Ishikawa (cell line): ENCODE data around the gene SLAMF7.

Experiments
- CEBPB ChIP-seq: IDR thresholded peaks from 2 replicates; pipeline ENCODE4 v1.6.1; 2012
- CREB1 ChIP-seq: IDR thresholded peaks from 2 replicates; pipeline ENCODE4 v1.6.1; 2012; ENCODE audit warnings: low read depth
- EGR1 ChIP-seq: IDR thresholded peaks from 2 replicates; pipeline ENCODE4 v1.6.1; 2012
- EP300 ChIP-seq: IDR thresholded peaks from 2 replicates; pipeline ENCODE4 v1.6.1; 2012; ENCODE audit warnings: borderline replicate concordance
- FOXM1 ChIP-seq: IDR thresholded peaks from 2 replicates; pipeline ENCODE4 v1.6.1; 2012; ENCODE audit warnings: low read depth, borderline replicate concordance
- NFIC ChIP-seq: IDR thresholded peaks from 2 replicates; pipeline ENCODE4 v1.6.1; 2012
- RAD21 ChIP-seq: IDR thresholded peaks from 2 replicates; pipeline ENCODE4 v1.6.1; 2012; ENCODE audit warnings: low read depth
- TAF1 ChIP-seq: IDR thresholded peaks from 2 replicates; pipeline ENCODE4 v1.6.1; 2012; ENCODE audit warnings: low read depth, mild to moderate bottlenecking
- TCF12 ChIP-seq: IDR thresholded peaks from 2 replicates; pipeline ENCODE4 v1.6.1; 2012; ENCODE audit warnings: low read depth
- TEAD4 ChIP-seq: IDR thresholded peaks from 2 replicates; pipeline ENCODE4 v1.6.1; 2012
- USF1 ChIP-seq: IDR thresholded peaks from 2 replicates; pipeline ENCODE4 v1.6.1; 2012
- YY1 ChIP-seq: IDR thresholded peaks from 2 replicates; pipeline ENCODE4 v1.6.1; 2012; ENCODE audit warnings: low read depth
- ZBTB7A ChIP-seq: IDR thresholded peaks from 2 replicates; pipeline ENCODE4 v1.6.1; 2012; ENCODE audit warnings: low read depth
- TF ChIP-seq, protein P1 (sequence below): IDR thresholded peaks from 2 replicates; pipeline ENCODE4 v1.6.1; 2012
- TF ChIP-seq, protein P2 (sequence below): IDR thresholded peaks from 2 replicates; pipeline ENCODE4 v1.6.1; 2012; ENCODE audit warnings: low read depth, mild to moderate bottlenecking

The SLAMF7 gene

DNA sequence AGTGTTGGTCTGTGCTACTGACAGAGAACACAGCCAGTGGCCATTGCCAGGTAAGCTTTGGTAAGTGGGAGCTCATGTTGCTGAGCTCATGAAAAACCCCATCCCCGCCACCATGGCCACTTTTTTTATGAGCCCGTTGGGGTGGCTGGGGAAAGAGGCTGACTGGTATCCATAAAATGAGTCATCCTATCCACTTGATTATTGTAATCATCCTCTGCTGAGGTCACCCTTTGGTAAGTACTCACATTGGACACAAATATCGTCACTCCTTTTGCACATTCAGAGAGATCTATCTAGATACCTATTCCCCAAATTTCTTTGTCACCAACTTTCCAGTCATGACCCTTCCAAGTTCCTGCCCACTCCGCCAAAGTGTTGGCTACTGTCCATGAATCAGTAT lies 22.0 kb downstream of the SLAMF7 start:
- TF ChIP-seq CEBPB (no peak), ZBTB7A (no peak), USF1 (no peak), TCF12 (no peak), TEAD4 (no peak), NFIC (no peak), FOXM1 (no peak), EP300 (no peak), RAD21 (no peak)
- TF ChIP-seq, protein P1, sequence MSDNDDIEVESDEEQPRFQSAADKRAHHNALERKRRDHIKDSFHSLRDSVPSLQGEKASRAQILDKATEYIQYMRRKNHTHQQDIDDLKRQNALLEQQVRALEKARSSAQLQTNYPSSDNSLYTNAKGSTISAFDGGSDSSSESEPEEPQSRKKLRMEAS: no peak
- TF ChIP-seq, protein P2, sequence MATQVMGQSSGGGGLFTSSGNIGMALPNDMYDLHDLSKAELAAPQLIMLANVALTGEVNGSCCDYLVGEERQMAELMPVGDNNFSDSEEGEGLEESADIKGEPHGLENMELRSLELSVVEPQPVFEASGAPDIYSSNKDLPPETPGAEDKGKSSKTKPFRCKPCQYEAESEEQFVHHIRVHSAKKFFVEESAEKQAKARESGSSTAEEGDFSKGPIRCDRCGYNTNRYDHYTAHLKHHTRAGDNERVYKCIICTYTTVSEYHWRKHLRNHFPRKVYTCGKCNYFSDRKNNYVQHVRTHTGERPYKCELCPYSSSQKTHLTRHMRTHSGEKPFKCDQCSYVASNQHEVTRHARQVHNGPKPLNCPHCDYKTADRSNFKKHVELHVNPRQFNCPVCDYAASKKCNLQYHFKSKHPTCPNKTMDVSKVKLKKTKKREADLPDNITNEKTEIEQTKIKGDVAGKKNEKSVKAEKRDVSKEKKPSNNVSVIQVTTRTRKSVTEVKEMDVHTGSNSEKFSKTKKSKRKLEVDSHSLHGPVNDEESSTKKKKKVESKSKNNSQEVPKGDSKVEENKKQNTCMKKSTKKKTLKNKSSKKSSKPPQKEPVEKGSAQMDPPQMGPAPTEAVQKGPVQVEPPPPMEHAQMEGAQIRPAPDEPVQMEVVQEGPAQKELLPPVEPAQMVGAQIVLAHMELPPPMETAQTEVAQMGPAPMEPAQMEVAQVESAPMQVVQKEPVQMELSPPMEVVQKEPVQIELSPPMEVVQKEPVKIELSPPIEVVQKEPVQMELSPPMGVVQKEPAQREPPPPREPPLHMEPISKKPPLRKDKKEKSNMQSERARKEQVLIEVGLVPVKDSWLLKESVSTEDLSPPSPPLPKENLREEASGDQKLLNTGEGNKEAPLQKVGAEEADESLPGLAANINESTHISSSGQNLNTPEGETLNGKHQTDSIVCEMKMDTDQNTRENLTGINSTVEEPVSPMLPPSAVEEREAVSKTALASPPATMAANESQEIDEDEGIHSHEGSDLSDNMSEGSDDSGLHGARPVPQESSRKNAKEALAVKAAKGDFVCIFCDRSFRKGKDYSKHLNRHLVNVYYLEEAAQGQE: no peak

DNA sequence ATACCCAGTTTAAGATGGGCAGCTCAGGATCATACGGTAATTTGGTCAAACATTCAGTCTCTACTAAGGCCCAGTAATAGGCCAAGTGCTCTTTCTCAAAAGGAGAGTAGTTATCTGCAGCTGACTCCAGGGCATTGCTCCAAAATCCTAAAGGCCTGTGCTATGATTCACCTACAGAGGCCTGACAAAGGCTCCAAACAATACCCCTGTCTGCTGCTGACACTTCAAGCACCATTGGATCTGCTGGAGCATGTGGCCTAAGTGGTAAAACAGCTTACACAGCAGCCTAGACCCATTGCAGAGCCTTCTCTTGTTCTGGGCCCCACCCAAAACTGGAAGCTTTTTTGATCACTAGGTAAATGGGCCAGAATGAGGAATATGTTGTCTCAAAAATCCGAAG lies 22.8 kb downstream of the SLAMF7 start:
- TF ChIP-seq CEBPB (no peak), NFIC (no peak), TCF12 (no peak), TAF1 (no peak), EP300 (no peak), YY1 (no peak), TEAD4 (no peak), RAD21 (no peak), ZBTB7A (no peak), EGR1 (no peak), FOXM1 (no peak), CREB1 (no peak), USF1 (no peak)
- TF ChIP-seq, protein P2: no peak
- TF ChIP-seq, protein P1: no peak

- no peak for TF ChIP-seq RAD21
- TF ChIP-seq, protein P2: no peak
- no peak for TF ChIP-seq CREB1
- TF ChIP-seq, protein P1: no peak
- TF ChIP-seq USF1: no peak
- no peak for TF ChIP-seq EP300
- TF ChIP-seq EGR1: no peak
- TF ChIP-seq FOXM1: no peak
- TF ChIP-seq ZBTB7A: no peak
- no peak for TF ChIP-seq TCF12
- TF ChIP-seq NFIC: no peak
- no peak for TF ChIP-seq YY1
- TF ChIP-seq CEBPB: no peak
- TF ChIP-seq TAF1: no peak
- TF ChIP-seq TEAD4: no peak
Measured at GRCh38 chr1:160763993-160764392, 24.9 kb downstream of the SLAMF7 start.
